ENCODE data around the gene ORAI2.
"Not testable (repeated sequence)": the region's sequence is repeated elsewhere in the genome, so short reads cannot be mapped to it uniquely, and the experiment has no call there.

Gene ORAI2

DNA sequence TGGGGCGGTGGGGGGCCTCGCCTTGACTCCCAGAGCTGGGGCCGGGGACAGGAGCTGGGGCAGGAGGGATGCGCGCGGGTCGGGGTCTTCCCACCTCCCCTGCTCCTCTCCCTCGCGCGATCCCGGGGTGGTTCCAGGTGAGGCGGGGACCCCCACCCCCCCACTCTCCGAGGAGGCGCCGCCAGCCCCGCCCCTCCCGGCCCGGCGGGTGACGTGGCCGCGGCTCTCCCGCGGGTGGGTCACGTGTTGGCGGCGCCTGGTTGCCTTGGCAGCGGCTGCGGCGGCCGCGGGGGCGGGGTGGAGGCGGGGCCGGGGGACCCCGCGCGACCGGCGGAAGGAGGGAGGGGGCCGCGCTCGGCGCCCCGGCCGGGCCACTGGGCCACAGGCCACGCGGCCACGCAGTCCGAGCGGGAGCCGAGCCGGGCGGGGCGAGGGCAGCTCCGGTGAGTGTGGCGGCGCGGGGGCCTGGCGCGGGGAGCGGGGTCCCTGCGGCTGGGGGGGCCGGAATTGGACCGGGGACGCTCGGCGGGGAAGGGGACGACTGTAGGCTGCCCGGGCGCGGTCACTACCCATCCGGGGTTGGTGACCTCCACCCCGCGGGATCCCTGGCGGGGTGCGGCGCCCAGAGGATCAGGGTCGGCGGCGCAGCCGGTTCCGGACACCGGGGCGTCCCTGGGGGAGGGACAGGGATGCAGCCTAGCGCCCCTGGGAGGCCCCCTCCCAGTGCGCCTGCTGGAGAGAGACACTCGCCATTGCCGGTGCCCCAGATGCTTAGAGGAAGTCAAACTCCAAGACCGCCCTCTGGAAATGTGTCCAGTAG, at the start of gene ORAI2:
Gene ORAI2 (plus strand): TSS at position 357 of the 820 bp plus-strand sequence. CDS start 5,382 bp downstream, outside the sequence.
- DNase-seq: peak; percentile 89

DNA sequence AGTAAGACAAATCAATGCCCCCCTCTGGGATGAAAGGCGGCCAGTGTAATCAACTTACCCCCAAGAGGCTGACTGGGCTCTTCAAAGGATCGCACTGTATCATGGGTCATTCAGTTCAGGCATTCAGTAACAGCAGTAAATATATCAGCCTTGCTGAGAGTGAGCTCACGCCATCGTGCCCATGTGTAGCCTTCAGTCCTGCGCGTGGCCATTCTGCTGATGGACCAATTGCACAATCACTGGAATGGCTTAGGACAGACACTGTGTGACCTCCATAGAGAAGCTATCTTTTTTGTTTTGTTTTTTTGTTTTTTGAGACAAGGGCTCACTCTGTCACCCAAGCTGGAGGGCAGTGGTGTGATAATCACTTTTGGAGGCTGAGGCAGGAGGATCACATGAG, 46.3 kb upstream of the ORAI2 start:
- no peak for DNase-seq

DNA sequence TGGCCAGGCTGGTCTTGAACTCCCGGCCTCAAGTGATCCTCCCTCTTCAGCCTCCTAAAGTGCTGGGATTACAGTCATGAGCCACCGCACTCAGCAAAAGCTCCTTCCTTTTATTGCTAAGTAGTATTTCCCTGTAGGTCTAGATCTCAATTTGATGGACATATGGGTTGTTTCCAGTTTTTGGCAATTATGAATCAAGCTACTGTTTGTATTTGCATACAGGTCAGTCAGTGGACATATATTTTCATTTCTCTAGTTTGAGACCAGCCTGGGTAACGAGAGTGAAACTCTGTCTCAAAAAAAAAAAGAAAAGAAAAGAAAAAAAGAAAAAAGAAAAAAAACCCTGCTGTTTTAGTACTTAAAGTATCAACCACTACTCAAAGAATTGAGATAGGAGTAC, 43.6 kb upstream of the ORAI2 start:
- DNase-seq: no peak

DNA sequence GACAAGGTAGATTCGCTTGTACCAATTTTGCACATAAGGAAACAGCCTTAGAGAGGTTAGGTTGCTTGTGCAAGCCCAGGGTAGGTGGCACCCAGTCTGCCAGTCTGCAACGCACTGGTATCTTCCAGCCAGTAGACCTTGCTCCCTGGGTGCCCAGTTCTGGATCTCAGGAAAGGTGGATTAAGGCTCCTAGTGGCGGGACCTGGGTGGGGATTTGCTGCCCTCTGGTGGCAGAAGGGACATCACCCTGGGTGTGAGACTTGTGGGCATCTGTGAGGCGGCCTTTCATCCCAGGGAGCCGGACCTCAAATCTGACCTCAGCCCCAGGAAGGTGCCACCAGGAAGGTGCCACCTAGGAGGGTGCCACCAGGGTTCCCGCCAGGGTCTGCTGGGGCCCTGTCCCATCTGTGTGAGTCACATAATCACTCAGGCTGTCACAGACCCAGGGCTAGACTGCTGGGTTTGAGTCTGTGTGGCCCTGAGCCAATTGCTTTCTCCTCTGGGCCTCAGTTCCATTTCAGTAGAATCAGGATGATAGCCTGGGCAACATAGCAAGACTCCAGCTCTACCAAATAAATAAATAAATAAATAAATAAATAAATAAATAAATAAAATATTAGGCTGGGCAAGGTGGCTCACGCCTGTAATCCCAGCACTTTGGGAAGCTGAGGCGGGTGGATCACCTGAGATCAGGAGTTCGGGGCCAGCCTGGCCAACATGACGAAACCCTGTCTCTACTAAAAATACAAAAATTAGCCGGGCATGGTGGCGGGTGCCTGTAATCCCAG, 42.5 kb upstream of the ORAI2 start:
- peak; percentile 68 for DNase-seq

DNA sequence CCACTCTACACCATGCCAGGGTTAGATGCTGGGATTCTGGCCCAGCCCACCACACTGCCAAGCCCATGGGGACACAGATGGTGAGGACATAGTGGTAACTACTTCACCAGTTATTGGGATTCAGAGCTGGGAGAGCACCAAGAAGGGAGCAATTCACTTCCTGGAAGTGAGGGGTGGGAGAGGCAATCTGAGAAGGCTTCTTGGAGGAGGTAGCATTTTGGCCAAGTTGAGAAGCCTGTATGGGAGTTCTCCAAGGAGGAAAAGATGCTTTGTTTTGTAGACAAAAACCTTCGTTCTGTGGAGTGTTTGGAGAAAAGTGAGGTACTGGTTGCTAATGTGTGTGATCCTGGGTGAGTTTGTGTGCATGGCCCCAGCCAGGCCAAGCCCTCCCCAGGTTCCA, 41.0 kb upstream of the ORAI2 start:
- no peak for DNase-seq

DNA sequence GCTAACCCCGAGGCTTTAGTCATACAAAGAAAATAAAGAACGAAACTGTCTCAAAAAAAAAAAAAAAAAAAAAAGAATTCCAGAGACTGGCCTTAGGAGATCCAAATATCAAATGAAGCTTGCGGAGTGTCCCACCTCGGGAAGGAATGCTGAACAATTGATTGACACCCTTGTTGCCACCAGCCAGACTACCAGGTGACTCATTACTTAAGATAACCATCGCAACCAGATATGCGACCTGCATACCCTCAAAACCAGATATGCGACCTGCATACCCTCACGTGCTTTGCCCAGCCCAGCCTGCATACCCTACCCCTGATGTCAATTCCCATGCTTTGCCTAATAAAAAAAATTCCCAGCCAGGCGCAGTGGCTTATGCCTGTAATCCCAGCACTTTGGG, 39.9 kb upstream of the ORAI2 start:
- DNase-seq: no peak

DNA sequence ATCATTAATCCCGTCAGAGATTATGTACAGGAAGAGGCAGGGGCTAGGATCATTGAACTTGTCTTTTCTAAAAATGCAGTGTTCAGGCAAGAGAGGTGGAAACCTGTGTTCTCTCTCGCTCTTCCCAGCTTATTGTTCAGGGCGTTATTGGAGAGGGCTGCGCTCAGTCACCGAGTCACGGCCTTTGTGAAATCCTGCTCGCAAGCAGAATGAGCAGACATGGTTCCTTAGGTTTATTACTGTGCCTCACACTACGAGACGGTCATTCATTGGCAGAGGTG, 37.8 kb upstream of the ORAI2 start:
- DNase-seq: no peak

DNA sequence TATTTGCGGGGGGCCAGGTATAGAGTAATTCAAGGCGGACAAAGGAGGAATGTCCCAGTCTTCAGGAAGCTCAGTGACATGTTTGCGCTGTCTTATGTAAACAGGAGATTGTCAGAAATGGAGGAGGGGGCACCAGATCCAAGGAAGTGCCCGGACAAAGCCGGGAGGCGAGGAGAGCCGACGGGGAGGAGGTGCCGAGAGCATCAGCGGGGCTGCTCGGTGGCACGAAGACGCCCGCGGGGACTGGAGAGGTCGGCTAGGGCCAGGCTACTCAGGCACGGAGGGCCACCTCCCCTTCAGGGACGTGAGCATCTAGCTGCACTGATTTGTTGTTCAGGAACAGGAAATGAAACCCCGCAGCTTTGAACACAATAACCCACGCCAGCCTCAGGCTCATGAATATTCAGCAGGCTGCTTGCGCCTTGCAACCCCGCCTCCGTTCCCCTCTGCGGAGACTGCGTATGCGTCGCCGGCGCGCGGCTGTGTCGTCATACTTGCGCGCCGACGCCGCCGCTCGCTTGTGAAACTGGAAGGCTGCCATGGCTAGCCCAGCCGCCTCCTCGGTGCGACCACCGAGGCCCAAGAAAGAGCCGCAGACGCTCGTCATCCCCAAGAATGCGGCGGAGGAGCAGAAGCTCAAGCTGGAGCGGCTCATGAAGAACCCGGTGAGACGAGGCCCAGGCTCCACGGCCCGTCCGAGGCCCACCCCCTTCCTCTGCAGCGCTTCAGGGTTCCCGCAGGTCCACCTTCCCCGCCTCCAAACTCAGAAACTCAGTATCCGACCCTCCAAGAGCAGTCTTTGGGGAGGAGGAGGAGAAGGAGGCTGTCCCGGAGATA, 37.3 kb upstream of the ORAI2 start, which contains the start of gene PRKRIP1:
Gene PRKRIP1 (plus strand): TSS at position 491 of the 837 bp plus-strand sequence. CDS start 49 bp downstream, at position 540.
- DNase-seq: peak; percentile 75

DNA sequence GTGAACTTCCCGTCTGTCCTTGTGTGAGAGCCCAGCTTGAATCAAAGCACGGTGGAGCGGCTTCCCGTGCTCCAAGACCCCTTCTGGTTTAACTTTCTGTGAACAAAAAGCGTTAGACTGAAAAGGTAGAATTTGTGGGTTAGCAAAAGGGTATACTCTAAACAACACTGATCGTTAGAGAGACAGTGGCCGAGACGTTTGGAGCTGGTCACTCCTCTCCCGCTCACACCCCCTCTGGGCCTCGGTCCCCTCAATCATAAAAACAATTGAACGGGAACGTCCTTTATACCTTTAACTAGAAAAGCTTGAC, 36.7 kb upstream of the ORAI2 start:
- no peak for DNase-seq

DNA sequence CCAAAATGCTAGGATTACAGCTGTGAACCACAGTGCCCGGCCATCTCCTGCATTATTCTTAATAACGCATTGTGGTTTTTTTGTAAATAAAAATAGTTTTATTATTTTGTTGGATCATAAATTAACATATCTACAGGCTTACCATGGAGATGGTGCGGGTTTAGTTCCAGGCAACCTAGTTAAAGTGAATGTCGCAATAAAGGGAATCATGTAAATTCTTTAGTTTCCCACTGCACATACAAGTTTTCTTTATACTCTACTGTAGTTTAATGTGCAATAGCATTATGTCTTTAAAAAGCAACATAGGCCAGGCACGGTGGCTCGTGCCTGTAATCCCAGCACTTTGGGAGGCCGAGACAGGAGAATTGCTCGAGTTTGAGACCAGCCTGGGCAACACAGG, 34.8 kb upstream of the ORAI2 start:
- DNase-seq: no peak

DNA sequence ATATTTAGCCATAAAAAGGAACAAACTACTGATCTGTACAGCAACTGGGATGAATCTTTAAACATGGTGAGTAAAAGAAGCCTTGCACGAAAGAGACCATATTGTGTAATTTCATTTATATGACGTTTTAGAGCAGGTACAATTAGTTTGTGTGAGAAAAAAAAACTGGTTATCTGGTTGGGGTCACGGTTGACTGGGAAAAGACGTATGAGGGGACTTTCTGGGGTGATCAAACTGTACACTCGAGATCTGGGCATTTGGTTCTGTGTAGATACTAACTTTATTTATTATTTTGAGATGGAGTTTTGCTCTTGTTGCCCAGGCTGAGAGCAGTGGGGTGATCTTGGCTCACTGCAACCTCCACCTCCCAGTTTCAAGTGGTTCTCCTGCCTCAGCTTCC, 33.0 kb upstream of the ORAI2 start:
- no peak for DNase-seq

DNA sequence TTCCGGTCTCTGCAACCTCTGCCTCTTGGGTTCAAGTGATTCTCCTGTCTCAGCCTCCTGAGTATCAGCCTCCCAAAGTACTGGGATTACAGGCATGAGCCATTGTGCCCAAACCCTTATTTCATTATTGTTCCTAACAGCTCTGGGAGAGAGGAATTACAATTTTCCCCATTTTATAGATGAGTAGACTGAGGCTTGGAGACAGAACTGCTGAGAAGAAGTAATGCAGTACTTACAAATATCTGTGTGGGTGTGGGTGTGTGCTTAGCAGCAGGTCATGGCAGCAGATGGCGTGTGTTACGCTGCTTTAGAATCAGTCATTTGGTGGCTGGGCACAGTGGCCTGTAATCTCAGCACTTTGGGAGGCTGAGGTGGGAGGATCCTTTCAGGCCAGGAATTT, 29.8 kb upstream of the ORAI2 start:
- no peak for DNase-seq

DNA sequence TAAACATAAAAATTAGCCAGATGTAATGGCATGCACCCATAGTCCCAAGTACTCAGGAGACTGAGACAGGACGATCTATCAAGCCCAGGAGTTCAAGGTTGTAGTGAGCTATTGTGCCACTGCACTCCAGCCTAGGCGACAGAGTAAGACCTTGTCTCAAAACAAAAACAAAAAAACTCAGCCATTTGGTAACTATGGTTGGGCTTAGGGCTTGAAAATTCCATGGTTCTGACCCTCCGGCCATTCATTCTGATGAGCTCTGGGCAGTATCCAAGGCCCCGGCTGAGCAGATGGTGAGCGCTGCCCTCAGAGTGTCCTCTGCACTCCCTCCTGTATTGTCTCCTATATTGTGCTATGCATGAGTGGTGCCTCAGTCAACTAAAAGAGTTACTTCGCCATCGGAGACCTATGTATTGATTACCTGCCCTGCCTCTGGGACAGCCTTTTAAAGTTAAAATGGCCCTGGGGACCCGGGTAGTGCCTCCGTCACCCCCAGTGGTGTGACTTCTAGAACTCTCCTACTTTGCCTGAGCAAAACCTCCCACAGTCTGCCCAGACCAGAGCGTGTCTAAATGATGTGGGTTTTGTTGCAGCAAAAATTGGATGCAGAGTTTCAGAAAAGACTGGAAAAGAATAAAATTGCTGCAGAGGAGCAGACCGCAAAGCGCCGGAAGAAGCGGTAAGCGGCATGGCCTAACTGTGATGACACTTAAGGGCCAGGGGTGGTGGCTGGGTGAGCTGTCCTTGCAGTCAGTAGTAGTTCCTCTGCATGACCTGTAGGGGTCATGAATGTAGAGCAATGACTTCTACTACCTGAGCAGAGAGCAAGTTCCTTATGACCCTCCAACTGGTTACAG, 29.1 kb upstream of the ORAI2 start:
- peak; percentile 25 for DNase-seq

DNA sequence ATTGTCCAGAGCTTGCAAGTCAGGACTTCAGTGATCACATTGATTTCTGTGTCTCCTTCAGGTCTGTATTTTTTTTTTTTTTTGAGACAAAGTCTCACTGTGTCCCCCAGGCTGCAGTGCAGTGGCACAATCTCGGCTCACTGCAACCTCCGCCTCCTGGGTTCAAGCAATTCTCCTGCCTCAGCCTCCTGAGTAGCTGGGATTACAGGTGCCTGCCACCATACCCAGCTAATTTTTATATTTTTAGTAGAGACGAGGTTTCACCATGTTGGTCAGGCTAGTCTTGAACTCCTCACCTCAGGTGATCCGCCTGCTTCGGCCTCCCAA, 28.6 kb upstream of the ORAI2 start:
- DNase-seq: not testable (repeated sequence)

DNA sequence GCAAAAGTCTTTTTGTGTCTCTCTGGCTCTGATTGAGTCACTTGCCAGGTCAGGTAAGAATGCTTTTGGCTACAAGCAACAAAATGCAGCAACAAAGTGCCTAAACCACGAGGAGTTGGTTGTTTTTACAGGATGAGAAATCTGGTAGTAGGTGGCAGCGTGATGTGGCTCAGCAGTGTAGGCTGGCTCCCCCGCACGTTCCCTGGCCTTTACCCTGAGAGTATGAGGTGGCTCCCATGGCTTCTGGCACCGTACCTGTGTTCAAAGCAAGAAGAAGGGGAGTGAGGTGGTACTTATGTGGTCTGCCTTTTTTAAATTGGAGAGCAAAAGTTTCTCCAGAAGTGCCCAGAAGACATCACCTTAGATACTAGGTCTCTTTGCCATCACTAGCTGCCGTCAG, 25.5 kb upstream of the ORAI2 start:
- DNase-seq: no peak

DNA sequence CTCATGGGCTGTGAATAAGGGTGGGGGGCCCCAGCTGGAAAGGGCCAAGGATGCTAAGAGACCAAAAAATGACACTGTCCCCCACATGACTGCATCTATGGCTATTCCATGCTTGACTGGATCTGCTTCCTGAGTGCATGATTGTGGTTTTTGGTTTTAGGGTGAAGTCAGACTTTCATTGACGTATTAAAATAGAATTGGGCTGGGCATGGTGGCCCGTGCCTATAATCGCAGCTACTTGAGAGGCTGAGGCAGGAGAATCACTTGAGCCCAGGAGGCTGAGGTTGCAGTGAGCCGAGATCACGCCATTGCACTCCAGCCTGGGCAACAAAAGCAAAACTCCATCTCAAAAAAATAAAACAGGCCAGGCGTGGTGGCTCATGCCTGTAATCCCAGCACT, 24.8 kb upstream of the ORAI2 start:
- not testable (repeated sequence) for DNase-seq

DNA sequence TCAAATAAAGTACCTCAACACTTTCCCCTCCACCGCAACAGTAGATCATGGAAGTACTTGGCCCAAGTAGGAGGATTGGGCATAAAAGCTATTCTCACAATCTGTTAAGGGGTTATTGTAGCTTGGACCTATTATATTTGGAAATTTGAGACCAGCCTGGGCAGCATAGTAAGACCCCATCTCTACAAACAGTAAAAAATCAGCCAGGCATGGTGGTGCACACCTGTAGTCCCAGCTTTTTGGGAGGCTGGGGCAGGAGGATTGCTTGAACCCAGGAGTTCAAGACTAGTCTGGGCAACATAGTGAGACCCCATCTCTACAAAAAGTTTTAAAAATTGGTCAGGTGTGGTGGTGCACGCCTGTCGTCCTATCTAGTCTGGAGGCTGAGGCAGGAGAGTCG, 24.0 kb upstream of the ORAI2 start:
- no peak for DNase-seq

DNA sequence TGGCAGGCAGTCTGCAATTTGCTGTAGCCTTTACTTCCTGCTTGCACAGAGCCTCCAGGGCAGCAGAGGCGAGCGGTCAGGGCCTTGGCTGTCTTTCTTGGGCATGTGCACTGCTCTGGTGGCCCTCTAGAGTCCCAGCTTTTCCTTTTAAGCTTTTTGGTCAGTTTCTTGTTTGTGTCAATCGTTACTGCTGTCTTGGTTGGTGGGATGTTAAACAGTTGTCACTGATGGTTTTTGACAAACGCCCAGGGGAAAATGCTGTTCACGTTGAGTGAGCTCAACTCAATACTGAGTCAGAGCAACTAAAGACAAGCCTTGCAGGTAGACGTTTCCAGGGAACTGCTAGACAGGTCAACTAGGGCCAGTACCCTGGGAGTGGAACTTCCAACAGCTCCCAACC, 23.3 kb upstream of the ORAI2 start:
- DNase-seq: no peak

DNA sequence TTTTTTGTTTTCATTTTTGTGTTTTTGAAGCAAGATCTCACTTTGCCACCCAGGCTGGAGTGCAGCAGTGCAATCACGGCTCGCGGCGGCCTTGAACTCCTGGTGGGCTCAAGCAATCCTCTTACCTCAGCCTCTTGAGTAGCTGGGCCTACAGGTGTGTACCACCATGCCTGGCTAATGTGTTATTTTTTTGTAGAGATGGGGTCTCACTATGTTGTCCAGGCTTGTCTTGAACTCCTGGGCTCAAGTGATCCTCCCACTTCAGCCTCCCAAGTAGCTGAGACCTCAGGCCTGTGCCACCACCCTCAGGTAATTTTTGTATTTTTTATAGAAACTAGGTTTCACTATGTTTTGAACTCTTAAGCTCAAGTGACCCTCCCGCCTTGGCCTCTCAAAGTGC, 22.5 kb upstream of the ORAI2 start:
- DNase-seq: no peak

DNA sequence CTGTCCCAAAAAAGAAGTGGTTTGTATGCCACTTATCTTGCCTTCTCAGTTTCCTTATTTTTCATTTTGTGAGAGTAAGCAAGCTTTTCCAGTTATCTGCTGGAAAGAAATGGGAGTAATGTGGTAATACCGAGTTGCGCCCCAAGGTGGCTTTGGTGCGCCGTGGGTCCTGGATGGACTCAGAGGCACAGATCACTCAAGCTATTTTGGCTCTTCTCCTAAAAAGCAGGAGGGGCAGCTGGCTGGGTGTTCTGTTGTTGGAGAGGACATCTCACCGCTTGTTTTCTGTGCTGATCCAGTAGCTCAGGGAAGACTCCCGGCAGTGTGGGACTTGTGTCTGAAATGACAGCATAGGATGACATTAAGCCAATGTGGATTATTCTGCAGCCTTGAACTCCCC, 20.8 kb upstream of the ORAI2 start:
- DNase-seq: peak; percentile 46

DNA sequence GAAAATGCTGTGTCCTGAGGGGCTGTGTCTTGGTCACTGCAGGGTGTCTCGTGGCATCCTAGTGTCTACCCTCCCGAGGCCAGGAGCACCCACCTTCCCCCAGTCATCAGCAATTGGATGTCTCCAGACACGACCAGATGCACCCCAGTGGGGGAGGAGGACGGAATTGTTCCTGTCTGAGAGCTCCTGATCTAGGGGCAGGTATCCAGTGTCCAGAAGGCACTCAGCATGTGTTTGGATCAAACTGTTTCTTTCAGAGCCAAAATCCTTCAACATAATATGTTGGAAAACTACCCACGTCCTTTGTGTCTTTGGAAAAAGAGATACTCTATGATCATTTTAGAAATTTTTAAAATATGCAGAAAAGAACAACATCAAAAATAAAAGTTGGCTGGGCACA, 20.3 kb upstream of the ORAI2 start:
- no peak for DNase-seq

DNA sequence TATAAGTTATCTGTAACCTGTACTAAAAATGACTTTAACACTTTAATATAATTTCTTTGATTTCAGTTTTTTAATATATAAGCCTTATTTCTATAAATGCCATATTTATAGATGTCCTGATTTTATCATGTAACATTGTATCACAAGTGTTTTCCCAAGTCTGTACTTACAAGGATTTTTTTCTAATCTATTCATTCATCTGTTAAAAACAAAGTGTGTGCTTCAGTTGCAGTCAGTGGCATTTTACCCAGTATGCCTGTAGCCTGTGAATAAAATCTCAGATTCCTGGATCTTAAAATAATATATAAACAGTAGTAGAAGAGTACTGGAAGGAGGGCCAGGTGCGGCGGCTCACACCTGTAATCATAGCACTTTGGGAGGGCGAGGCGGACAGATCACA, 19.8 kb upstream of the ORAI2 start:
- DNase-seq: no peak

DNA sequence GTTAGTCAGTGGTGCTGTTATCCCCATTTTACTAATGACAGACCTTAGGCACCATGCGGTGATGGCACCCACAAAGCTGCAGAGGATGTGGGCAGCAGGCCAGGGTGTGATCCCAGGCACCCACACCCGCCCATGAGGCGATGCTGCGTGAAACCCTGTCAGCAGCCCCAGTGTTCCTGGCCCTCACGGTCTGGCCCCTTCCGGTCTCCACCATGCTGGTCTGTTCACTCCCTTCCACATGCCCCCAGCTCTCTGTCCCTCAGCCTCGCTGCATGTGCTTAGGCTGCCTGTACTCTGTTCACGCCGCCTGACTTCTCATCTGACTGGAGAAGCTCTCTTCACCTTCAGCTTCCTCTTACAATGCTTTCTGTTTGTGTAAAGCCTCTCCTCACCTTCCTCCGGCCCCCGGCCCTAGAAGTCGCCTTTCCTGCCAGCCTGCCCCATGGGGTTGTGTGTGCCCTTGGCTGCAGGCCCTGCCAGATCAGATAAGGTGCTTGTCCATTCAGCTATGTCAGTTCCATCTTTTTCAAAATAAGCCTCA, 17.6 kb upstream of the ORAI2 start:
- peak; percentile 43 for DNase-seq

Measured in stimulated activated CD4-positive, alpha-beta T cell treated with anti-CD3 and anti-CD28 coated beads, Interleukin-4, amount 100 ng/mL, for 1 hour (primary cell).